GM19240 (cell line): ENCODE results near the gene ALX3.
"Not testable (repeated sequence)": the region's sequence is repeated elsewhere in the genome, so short reads cannot be mapped to it uniquely, and the experiment has no call there.

ENCODE experiments used
- DNase-seq: peaks from one replicate; pipeline ENCODE4 v3.0.0; 2011; ENCODE audit warnings: low spot score; ENCODE audit not compliant: insufficient read length

Gene ALX3

GRCh38 chr1:110089561-110090275 lies 19.2 kb upstream of the ALX3 start:
- DNase-seq: no peak

- no peak for DNase-seq
These were observed 18.4 kb upstream of the ALX3 start for GRCh38 chr1:110088739-110089316.

GRCh38 chr1:110087812-110088738 lies 17.6 kb upstream of the ALX3 start:
- peak; percentile 74 for DNase-seq

- DNase-seq: no peak
These were observed 16.5 kb upstream of the ALX3 start for GRCh38 chr1:110086961-110087360.

GRCh38 chr1:110085671-110086070 lies 15.2 kb upstream of the ALX3 start:
- DNase-seq: no peak

- DNase-seq: peak; percentile 38
These were observed 14.0 kb upstream of the ALX3 start for GRCh38 chr1:110084227-110085078.

GRCh38 chr1:110083866-110084226 lies 13.4 kb upstream of the ALX3 start:
- DNase-seq: no peak

- DNase-seq: no peak
These were observed 12.8 kb upstream of the ALX3 start for GRCh38 chr1:110083061-110083865.

- no peak for DNase-seq
These were observed 12.0 kb upstream of the ALX3 start for GRCh38 chr1:110082477-110082876.

GRCh38 chr1:110081061-110081460 lies 10.6 kb upstream of the ALX3 start:
- DNase-seq: no peak

GRCh38 chr1:110079995-110080394 lies 9.5 kb upstream of the ALX3 start:
- DNase-seq: not testable (repeated sequence)

- DNase-seq: no peak
These were observed 6.5 kb upstream of the ALX3 start for GRCh38 chr1:110076789-110077500.

- DNase-seq: no peak
These were observed 3.7 kb upstream of the ALX3 start for GRCh38 chr1:110074166-110074565.

- DNase-seq: no peak
These were observed 196 bp downstream of the ALX3 start for GRCh38 chr1:110070282-110070669.

GRCh38 chr1:110069404-110070281 lies 829 bp downstream of the ALX3 start:
- no peak for DNase-seq

- no peak for DNase-seq
These were observed 1.6 kb downstream of the ALX3 start for GRCh38 chr1:110068646-110069403.

GRCh38 chr1:110067893-110068645 lies 2.4 kb downstream of the ALX3 start:
- DNase-seq: no peak
